ENCODE measurements around the gene ZNF684.
"Not testable (repeated sequence)": the region's sequence is repeated elsewhere in the genome, so short reads cannot be mapped to it uniquely, and the experiment has no call there.

ZNF684 gene

DNA sequence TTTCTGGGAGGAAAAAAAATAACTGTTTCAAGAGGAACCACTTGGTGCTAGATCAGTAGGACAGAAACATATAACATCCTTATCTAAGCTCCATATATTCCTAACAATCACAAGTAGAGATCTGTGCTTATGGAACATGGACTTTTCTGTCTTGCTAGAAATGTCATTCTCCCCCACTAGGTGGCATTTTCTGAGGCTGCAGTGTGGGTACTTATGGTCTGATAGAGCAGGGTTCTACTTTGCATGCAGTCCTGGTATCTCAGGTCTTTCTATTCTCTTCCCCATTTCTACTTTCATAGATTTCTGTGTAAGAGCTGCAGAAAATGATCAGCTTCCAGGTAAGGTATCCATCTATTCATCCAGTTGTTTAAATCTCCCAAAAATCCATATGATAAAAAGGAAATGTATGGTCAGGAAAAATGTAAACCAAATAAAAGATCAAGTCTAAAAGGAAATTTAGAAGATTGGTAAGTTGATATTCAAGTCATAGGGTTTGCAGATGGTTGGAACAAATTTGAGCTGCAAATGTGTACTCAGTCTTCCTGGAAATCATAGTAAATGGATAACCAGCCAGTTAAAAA lies 1.5 kb downstream of the ZNF684 start:
- TF ChIP-seq POU2F2 (IDR thresholded peaks at IDR 0.05; ENCODE audit: low read depth, low read length) (no peak), POLR2A (IDR thresholded peaks at IDR 0.05; ENCODE audit: low read depth, low read length) (no peak), PAX5 (IDR thresholded peaks at IDR 0.05; ENCODE audit: insufficient read depth, low read length, severe bottlenecking) (no peak), TAF1 (IDR thresholded peaks at IDR 0.05; ENCODE audit: low read depth, low read length) (no peak), SPI1 (IDR thresholded peaks at IDR 0.05; ENCODE audit: low read depth, low read length) (no peak; the same call in 1 of the 2 replicates), POLR2AphosphoS5 (IDR thresholded peaks at IDR 0.05; ENCODE audit: low read depth, low read length) (no peak)
- DNase-seq (ENCODE audit: insufficient read length, low spot score) (peak; percentile 29), FAIRE-seq (peak; percentile 75)

DNA sequence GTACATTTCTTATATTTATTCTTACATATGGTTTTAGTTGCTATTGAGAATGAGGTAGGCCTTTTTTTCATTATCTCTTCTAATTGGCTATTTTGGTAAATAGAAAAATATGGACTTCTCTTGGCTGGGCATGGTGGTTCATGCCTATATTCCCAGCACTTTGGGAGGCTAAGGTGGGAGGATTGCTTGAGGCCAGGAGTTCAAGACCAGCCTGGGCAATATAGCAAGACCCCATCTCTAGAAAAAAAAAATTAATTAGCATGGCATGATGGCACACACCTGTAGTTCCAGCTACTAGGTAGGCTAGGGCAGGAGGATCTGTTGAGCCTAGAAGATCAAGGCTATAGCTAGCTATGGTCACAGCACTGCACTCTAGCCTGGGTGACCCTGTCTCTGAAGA lies 3.2 kb downstream of the ZNF684 start:
- FAIRE-seq (no peak), DNase-seq (ENCODE audit: insufficient read length, low spot score) (no peak)
- TF ChIP-seq SPI1 (IDR thresholded peaks at IDR 0.05; ENCODE audit: low read depth, low read length), result no peak
- TF ChIP-seq POU2F2 (IDR thresholded peaks at IDR 0.05; ENCODE audit: low read depth, low read length), result no peak
- TF ChIP-seq POLR2A (IDR thresholded peaks at IDR 0.05; ENCODE audit: low read depth, low read length), result no peak
- no peak for TF ChIP-seq TAF1 (IDR thresholded peaks at IDR 0.05; ENCODE audit: low read depth, low read length)
- TF ChIP-seq POLR2AphosphoS5 (IDR thresholded peaks at IDR 0.05; ENCODE audit: low read depth, low read length), result no peak
- no peak for TF ChIP-seq PAX5 (IDR thresholded peaks at IDR 0.05; ENCODE audit: insufficient read depth, low read length, severe bottlenecking)

DNA sequence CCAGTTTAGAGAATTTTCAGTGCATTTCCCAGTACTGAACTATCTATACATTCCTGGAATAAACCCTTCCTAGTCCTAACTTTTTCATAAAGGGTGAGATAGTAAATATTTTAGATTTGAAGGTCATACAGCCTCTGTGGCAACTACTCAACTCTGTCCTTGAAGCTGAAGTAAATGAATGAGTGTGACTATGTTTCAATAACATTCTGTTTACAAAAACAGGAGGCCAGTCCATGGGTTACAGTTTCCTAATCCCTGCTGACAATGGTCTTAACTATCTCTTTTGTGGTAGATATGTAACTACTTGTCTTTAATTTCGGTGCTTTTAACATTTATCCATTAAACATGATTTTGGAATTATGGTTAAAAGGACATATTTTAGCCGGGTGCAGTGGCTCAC lies 4.3 kb downstream of the ZNF684 start:
- FAIRE-seq (no peak), DNase-seq (ENCODE audit: insufficient read length, low spot score) (no peak)
- TF ChIP-seq POLR2AphosphoS5 (IDR thresholded peaks at IDR 0.05; ENCODE audit: low read depth, low read length) (no peak), POU2F2 (IDR thresholded peaks at IDR 0.05; ENCODE audit: low read depth, low read length) (no peak)

DNA sequence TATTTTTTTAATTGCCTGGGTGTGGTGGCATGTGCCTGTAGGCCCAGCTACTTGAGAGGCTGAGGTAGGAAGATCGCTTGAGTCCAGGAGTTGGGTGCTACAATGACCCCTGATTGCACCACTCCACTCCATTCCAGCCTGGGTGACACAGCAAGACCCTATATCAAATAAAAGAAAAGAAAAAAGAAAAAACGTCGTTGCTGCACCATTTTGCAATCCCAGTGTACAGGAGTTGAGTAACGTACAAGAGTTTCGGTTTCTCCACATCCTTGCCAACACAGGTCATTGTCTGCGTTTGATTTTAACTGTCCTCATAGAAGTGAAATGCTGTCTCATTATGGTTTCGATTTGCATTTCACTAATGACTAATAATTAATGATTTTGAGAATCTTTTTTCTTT lies 7.9 kb downstream of the ZNF684 start:
- FAIRE-seq (no peak), DNase-seq (ENCODE audit: insufficient read length, low spot score) (no peak)
- TF ChIP-seq POU2F2 (IDR thresholded peaks at IDR 0.05; ENCODE audit: low read depth, low read length) (no peak), PAX5 (IDR thresholded peaks at IDR 0.05; ENCODE audit: insufficient read depth, low read length, severe bottlenecking) (no peak), SPI1 (IDR thresholded peaks at IDR 0.05; ENCODE audit: low read depth, low read length) (no peak), POLR2A (IDR thresholded peaks at IDR 0.05; ENCODE audit: low read depth, low read length) (no peak), POLR2AphosphoS5 (IDR thresholded peaks at IDR 0.05; ENCODE audit: low read depth, low read length) (no peak), TAF1 (IDR thresholded peaks at IDR 0.05; ENCODE audit: low read depth, low read length) (no peak)

GRCh38 chr1:40546957-40547356 lies 15.5 kb downstream of the ZNF684 start:
- DNase-seq (ENCODE audit: insufficient read length, low spot score) (no peak), FAIRE-seq (no peak)
- TF ChIP-seq POU2F2 (IDR thresholded peaks at IDR 0.05; ENCODE audit: low read depth, low read length), result no peak
- no peak for TF ChIP-seq POLR2A (IDR thresholded peaks at IDR 0.05; ENCODE audit: low read depth, low read length)
- no peak for TF ChIP-seq POLR2AphosphoS5 (IDR thresholded peaks at IDR 0.05; ENCODE audit: low read depth, low read length)
- TF ChIP-seq SPI1 (IDR thresholded peaks at IDR 0.05; ENCODE audit: low read depth, low read length), result no peak
- no peak for TF ChIP-seq TAF1 (IDR thresholded peaks at IDR 0.05; ENCODE audit: low read depth, low read length)
- no peak for TF ChIP-seq PAX5 (IDR thresholded peaks at IDR 0.05; ENCODE audit: insufficient read depth, low read length, severe bottlenecking)

DNA sequence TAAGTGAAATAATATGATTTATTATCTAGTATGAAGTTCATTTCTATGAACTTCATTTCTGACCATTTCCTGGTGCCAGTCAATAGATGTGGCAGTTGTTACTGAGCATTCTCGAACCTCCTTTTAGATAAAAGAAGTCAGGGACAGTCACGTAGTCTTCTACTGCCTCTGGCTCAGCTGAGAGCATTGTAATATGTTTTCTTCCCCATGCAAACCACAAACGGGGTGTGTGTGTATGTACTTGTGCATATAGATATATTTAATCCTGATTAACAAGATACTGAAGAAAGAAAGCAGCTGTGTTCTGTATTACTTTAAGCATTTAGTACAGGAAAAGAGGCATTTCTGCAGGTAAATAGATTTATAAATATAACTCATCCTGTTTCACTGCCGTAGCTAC lies 21.6 kb downstream of the ZNF684 start:
- TF ChIP-seq PAX5 (IDR thresholded peaks at IDR 0.05; ENCODE audit: insufficient read depth, low read length, severe bottlenecking) (no peak), SPI1 (IDR thresholded peaks at IDR 0.05; ENCODE audit: low read depth, low read length) (no peak), POLR2AphosphoS5 (IDR thresholded peaks at IDR 0.05; ENCODE audit: low read depth, low read length) (no peak), TAF1 (IDR thresholded peaks at IDR 0.05; ENCODE audit: low read depth, low read length) (no peak), POLR2A (IDR thresholded peaks at IDR 0.05; ENCODE audit: low read depth, low read length) (no peak), POU2F2 (IDR thresholded peaks at IDR 0.05; ENCODE audit: low read depth, low read length) (no peak)
- FAIRE-seq, result no peak
- DNase-seq (ENCODE audit: insufficient read length, low spot score), result no peak

DNA sequence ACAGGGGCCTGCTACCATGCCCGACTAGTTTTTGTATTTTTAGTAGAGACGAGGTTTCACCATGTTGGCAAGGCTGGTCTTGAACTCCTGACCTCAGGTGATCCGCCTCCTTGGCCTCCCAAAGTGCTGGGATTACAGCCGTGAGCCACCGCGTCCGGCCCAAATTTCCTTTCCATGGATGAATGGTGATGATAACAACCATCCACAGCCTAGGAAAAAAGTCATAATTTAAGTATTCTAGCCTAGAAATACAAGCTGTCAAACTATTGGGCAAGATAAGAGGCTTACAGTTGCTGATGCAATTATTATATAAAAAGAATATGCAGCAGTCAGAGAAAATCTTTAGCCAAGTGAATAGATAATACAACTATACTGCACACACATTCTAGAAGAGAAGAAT lies 23.4 kb downstream of the ZNF684 start:
- FAIRE-seq; DNase-seq (ENCODE audit: insufficient read length, low spot score): not testable (repeated sequence)

- FAIRE-seq (no peak), DNase-seq (ENCODE audit: insufficient read length, low spot score) (no peak)
- TF ChIP-seq PAX5 (IDR thresholded peaks at IDR 0.05; ENCODE audit: insufficient read depth, low read length, severe bottlenecking) (no peak), POLR2AphosphoS5 (IDR thresholded peaks at IDR 0.05; ENCODE audit: low read depth, low read length) (no peak), POU2F2 (IDR thresholded peaks at IDR 0.05; ENCODE audit: low read depth, low read length) (no peak), TAF1 (IDR thresholded peaks at IDR 0.05; ENCODE audit: low read depth, low read length) (no peak), POLR2A (IDR thresholded peaks at IDR 0.05; ENCODE audit: low read depth, low read length) (no peak), SPI1 (IDR thresholded peaks at IDR 0.05; ENCODE audit: low read depth, low read length) (no peak)
Measured at GRCh38 chr1:40556121-40556520, 24.7 kb downstream of the ZNF684 start.

DNA sequence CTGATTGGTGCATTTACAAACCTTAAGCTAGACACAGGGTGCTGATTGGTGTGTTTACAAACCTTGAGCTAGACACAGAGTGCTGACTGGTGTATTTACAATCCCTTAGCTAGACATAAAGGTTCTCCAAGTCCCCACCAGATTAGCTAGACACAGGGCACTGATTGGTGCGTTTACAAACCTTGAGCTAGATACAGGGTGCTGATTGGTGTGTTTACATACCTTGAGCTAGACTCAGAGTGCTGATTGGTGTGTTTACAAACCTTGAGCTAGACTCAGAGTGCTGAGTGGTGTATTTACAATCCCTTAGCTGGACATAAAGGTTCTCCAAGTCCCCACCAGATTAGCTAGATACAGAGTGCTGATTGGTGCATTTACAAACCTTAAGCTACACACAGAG lies 26.8 kb downstream of the ZNF684 start:
- not testable (repeated sequence) for FAIRE-seq; DNase-seq (ENCODE audit: insufficient read length, low spot score)

DNA sequence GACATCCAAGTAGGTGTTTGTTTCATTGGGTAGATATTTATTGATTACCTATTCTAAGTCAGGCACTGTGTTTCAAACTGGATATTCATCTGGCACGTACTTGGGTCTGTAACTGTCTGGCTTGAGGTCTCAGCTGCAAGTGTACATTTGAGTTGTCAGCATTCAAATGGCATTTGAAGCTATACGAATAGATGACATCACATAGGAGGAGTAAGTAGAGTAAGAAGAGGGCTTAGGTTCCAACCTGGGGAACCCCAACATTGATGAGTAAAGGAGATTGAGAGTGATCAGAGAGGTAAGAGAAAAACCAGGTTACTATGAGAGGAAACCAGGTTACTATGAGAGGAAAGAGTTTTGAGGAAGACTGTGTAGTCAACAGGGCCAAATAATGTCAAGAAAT lies 30.7 kb downstream of the ZNF684 start:
- no peak for TF ChIP-seq POU2F2 (IDR thresholded peaks at IDR 0.05; ENCODE audit: low read depth, low read length)
- no peak for TF ChIP-seq PAX5 (IDR thresholded peaks at IDR 0.05; ENCODE audit: insufficient read depth, low read length, severe bottlenecking)
- TF ChIP-seq POLR2AphosphoS5 (IDR thresholded peaks at IDR 0.05; ENCODE audit: low read depth, low read length), result no peak
- DNase-seq (ENCODE audit: insufficient read length, low spot score), result no peak
- FAIRE-seq, result no peak

- FAIRE-seq, result no peak
- TF ChIP-seq TAF1 (IDR thresholded peaks at IDR 0.05; ENCODE audit: low read depth, low read length), result no peak
- no peak for TF ChIP-seq POLR2AphosphoS5 (IDR thresholded peaks at IDR 0.05; ENCODE audit: low read depth, low read length)
- TF ChIP-seq PAX5 (IDR thresholded peaks at IDR 0.05; ENCODE audit: insufficient read depth, low read length, severe bottlenecking), result no peak
- no peak for TF ChIP-seq POU2F2 (IDR thresholded peaks at IDR 0.05; ENCODE audit: low read depth, low read length)
- no peak for TF ChIP-seq SPI1 (IDR thresholded peaks at IDR 0.05; ENCODE audit: low read depth, low read length)
- TF ChIP-seq POLR2A (IDR thresholded peaks at IDR 0.05; ENCODE audit: low read depth, low read length), result no peak
- no peak for DNase-seq (ENCODE audit: insufficient read length, low spot score)
Measured at GRCh38 chr1:40563266-40563665, 31.8 kb downstream of the ZNF684 start.
